Keratinocyte (primary cell): ENCODE results near the gene DLG2. TPM values are rescaled to one million over a fixed set of nuclear protein-coding genes. Genes with fewer than 3 reads are reported as not detected.

Experiments
- DNase-seq: peaks from one replicate; pipeline ENCODE4 v3.0.0-alpha.2; 2011; ENCODE audit warnings: low read depth, missing footprints, low spot score
- FAIRE-seq: peaks from 2 replicates; lab custom pipeline; 2011; peaks lifted over from hg19 to GRCh38; lab: Jason Lieb, UNC
- H2AFZ ChIP-seq: 2 replicates; pipeline ENCODE4 v1.6.0; 2012; ENCODE audit warnings: low read length, control low read depth, inconsistent platforms; ENCODE audit not compliant: control insufficient read depth
- H3K27ac ChIP-seq: 2 replicates; pipeline ENCODE4 v1.5.1; 2011; ENCODE audit warnings: low read length; ENCODE audit not compliant: control insufficient read depth, insufficient read depth
- H3K27me3 ChIP-seq: 3 replicates; pipeline ENCODE4 v1.6.0; 2011; ENCODE audit warnings: low read length; ENCODE audit not compliant: control insufficient read depth, insufficient read depth; ENCODE audit errors: extremely low read depth
- H3K36me3 ChIP-seq, 2 experiments: 2 replicates in 1 of 2; 3 replicates in 1 of 2; pipeline ENCODE4 v1.5.1; 2011; ENCODE audit warnings: low read length in 2 of 2, mild to moderate bottlenecking in 1 of 2; ENCODE audit not compliant: control insufficient read depth in 2 of 2, insufficient read depth in 2 of 2; ENCODE audit errors: extremely low read depth in 1 of 2
- H3K4me1 ChIP-seq: 3 replicates; pipeline ENCODE4 v1.5.1; 2011; ENCODE audit warnings: low read length; ENCODE audit not compliant: control insufficient read depth, insufficient read depth; ENCODE audit errors: extremely low read depth
- H3K4me2 ChIP-seq: 3 replicates; pipeline ENCODE4 v1.6.0; 2011; ENCODE audit warnings: low read depth, low read length; ENCODE audit not compliant: control insufficient read depth, insufficient read depth; ENCODE audit errors: extremely low read depth
- H3K4me3 ChIP-seq, 3 experiments: fragments of 200-600 bp in 1 of 3; sonication (generic) in 1 of 3; 2 replicates in 2 of 3; 3 replicates in 1 of 3; pipeline ENCODE4 v1.5.1; 2011 to 2016; ENCODE audit warnings: low read length in 3 of 3, mild to moderate bottlenecking in 3 of 3, control low read depth in 2 of 3, inconsistent platforms in 1 of 3, low read depth in 1 of 3, mixed read lengths in 1 of 3, mixed run types in 1 of 3, moderate library complexity in 1 of 3; ENCODE audit not compliant: control insufficient read depth in 2 of 3, insufficient read depth in 2 of 3; ENCODE audit errors: extremely low read depth in 1 of 3
- H3K79me2 ChIP-seq: 2 replicates; pipeline ENCODE4 v1.6.0; 2012; ENCODE audit warnings: low read length; ENCODE audit not compliant: control insufficient read depth, insufficient read depth
- H3K9ac ChIP-seq: 3 replicates; pipeline ENCODE4 v1.6.0; 2011; ENCODE audit warnings: low read length; ENCODE audit not compliant: control insufficient read depth, insufficient read depth; ENCODE audit errors: extremely low read depth
- H3K9me1 ChIP-seq: 3 replicates; pipeline ENCODE4 v1.6.0; 2011; ENCODE audit warnings: low read length; ENCODE audit not compliant: control insufficient read depth, insufficient read depth; ENCODE audit errors: extremely low read depth
- H3K9me3 ChIP-seq: 2 replicates; pipeline ENCODE4 v1.5.1; 2012; ENCODE audit warnings: low read depth, low read length; ENCODE audit not compliant: control insufficient read depth
- H4K20me1 ChIP-seq: 3 replicates; pipeline ENCODE4 v1.6.0; 2011; ENCODE audit warnings: low read length; ENCODE audit not compliant: control insufficient read depth, insufficient read depth; ENCODE audit errors: extremely low read depth
- EZH2 ChIP-seq: IDR thresholded peaks from one replicate; pipeline ENCODE4 v1.6.1; 2012; ENCODE audit warnings: inconsistent platforms, mild to moderate bottlenecking, low read length, moderate library complexity
- dilution Hi-C: fragments of 300-500 bp; cut with MboI; formaldehyde crosslinking; loops from one replicate; pipeline ENCODE4 v1.7.0; 2020; ENCODE audit warnings: low sequenced_read_pairs; ENCODE audit not compliant: extremely low pct_ligation_motif_present
- polyA plus RNA-seq, 5 experiments: library from polyadenylated mRNA; depleted of rRNA in 3 of 5; stranded (reverse) in 3 of 5; stranded (forward) in 1 of 5; unstranded in 1 of 5; fragments of >200 nt; gene quantifications; 1 replicate in 1 of 5; 2 replicates in 3 of 5; 3 replicates in 1 of 5; pipeline versions ENCODE4 v1.2.1 to v1.2.3, GENCODE V29; 2011 to 2012; ENCODE audit warnings: missing spikeins in 2 of 5, low read depth in 1 of 5, low replicate concordance in 1 of 5
- TF ChIP-seq, protein P1 (sequence below), 3 experiments: IDR thresholded peaks in 1 of 3; conservative IDR thresholded peaks in 1 of 3; optimal IDR thresholded peaks in 1 of 3; 2 replicates in 2 of 3; 3 replicates in 1 of 3; pipeline versions ENCODE3 to v1.5.1; 2011; ENCODE audit warnings: low read length in 3 of 3, mild to moderate bottlenecking in 3 of 3, moderate library complexity in 2 of 3, control low read depth in 1 of 3, inconsistent platforms in 1 of 3; ENCODE audit not compliant: insufficient read depth in 2 of 3; ENCODE audit errors: extremely low read depth in 1 of 3

DLG2 gene
- polyA plus RNA-seq, 1 donor (not counting 4 experiments of a cell fraction or from before 2014, with no cell fraction given) = 0.55 TPM

DNA sequence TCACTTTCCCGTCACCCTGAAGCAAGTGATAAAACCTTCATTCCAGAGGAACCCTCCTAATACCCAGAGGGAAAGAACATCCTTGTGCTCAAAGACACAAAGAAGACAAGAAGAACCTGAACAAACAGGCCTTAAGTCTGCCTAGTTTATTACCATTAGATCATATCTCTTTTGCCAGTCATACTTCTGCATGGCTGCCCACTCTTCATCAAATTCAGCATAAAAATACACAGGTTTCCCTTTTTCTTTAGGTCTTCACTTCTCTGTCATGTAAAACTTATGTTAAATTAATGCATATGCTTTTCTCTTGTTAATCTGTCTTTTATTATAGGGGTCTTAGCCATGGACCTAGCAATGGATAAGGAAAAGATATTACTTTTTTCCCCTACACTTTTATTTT lies 459.7 kb downstream of the DLG2 start:
- H3K4me1 ChIP-seq = peaks cover 18% of the 10 kb centered on the region
- DNase-seq (no peak), FAIRE-seq (peak; percentile 36)
- H3K4me2 ChIP-seq = peak overlapping the region; percentile 17
- no peak overlapping the region for H3K27ac ChIP-seq
- no peaks in the 10 kb centered on the region for H3K9me1 ChIP-seq
- no peaks in the 10 kb centered on the region for H4K20me1 ChIP-seq
- H3K36me3 ChIP-seq = no peaks in the 10 kb centered on the region
- no peak overlapping the region for H3K9ac ChIP-seq
- dilution Hi-C loops = no loop called here
- peak overlapping the region; percentile 2 for H2AFZ ChIP-seq
- no peaks in the 10 kb centered on the region for H3K9me3 ChIP-seq
- no peaks in the 10 kb centered on the region for H3K79me2 ChIP-seq
- TF ChIP-seq, protein P1, sequence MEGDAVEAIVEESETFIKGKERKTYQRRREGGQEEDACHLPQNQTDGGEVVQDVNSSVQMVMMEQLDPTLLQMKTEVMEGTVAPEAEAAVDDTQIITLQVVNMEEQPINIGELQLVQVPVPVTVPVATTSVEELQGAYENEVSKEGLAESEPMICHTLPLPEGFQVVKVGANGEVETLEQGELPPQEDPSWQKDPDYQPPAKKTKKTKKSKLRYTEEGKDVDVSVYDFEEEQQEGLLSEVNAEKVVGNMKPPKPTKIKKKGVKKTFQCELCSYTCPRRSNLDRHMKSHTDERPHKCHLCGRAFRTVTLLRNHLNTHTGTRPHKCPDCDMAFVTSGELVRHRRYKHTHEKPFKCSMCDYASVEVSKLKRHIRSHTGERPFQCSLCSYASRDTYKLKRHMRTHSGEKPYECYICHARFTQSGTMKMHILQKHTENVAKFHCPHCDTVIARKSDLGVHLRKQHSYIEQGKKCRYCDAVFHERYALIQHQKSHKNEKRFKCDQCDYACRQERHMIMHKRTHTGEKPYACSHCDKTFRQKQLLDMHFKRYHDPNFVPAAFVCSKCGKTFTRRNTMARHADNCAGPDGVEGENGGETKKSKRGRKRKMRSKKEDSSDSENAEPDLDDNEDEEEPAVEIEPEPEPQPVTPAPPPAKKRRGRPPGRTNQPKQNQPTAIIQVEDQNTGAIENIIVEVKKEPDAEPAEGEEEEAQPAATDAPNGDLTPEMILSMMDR (optimal IDR thresholded peaks at IDR 0.05 in 1 of 3, IDR thresholded peaks at IDR 0.05 in 1 of 3, conservative IDR thresholded peaks at IDR 0.05 in 1 of 3; ENCODE audit: extremely low read depth in 1 of 3, insufficient read depth in 2 of 3, low read length in 3 of 3) = no peak
- no peak for TF ChIP-seq EZH2
- H3K4me3 ChIP-seq = no peak overlapping the region
- H3K27me3 ChIP-seq = no peaks in the 10 kb centered on the region

DNA sequence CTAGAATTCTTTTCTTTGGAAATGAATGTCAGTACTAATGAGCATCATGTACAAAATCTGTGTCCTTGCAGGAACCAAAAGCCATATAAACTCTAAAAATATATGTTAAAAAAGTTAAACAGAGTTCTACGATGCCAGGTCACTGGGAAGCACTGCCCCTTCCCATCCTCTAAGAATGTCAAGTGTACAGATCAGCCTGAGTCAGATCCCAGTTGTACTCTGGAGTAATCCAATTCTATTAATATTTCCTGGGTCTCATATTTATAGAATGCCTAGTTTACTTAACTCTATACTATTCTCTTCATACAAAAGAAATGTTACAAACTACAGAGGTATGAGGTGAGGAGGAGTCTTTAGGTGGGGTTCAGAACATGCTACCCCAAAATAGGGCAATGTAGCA lies 460.1 kb downstream of the DLG2 start:
- no peak for FAIRE-seq
- dilution Hi-C loops = no loop called here

More for the DNA sequence above, 460.1 kb downstream of the DLG2 start:
- TF ChIP-seq, protein P1 (optimal IDR thresholded peaks at IDR 0.05 in 1 of 3, IDR thresholded peaks at IDR 0.05 in 1 of 3, conservative IDR thresholded peaks at IDR 0.05 in 1 of 3; ENCODE audit: extremely low read depth in 1 of 3, insufficient read depth in 2 of 3, low read length in 3 of 3) = no peak
- TF ChIP-seq EZH2 = no peak
- no peaks in the 10 kb centered on the region for H3K36me3 ChIP-seq
- no peak for DNase-seq
- H3K9me3 ChIP-seq = no peaks in the 10 kb centered on the region
- H3K4me2 ChIP-seq = peak overlapping the region; percentile 17
- H3K27me3 ChIP-seq = no peaks in the 10 kb centered on the region
- no peaks in the 10 kb centered on the region for H3K9me1 ChIP-seq
- H3K9ac ChIP-seq = no peak overlapping the region
- no peaks in the 10 kb centered on the region for H4K20me1 ChIP-seq
- H3K4me1 ChIP-seq = peaks cover 18% of the 10 kb centered on the region
- H2AFZ ChIP-seq = peak overlapping the region; percentile 2
- no peaks in the 10 kb centered on the region for H3K79me2 ChIP-seq
- H3K27ac ChIP-seq = no peak overlapping the region
- no peak overlapping the region for H3K4me3 ChIP-seq
